ENCODE data around the gene CDKAL1.

DNA sequence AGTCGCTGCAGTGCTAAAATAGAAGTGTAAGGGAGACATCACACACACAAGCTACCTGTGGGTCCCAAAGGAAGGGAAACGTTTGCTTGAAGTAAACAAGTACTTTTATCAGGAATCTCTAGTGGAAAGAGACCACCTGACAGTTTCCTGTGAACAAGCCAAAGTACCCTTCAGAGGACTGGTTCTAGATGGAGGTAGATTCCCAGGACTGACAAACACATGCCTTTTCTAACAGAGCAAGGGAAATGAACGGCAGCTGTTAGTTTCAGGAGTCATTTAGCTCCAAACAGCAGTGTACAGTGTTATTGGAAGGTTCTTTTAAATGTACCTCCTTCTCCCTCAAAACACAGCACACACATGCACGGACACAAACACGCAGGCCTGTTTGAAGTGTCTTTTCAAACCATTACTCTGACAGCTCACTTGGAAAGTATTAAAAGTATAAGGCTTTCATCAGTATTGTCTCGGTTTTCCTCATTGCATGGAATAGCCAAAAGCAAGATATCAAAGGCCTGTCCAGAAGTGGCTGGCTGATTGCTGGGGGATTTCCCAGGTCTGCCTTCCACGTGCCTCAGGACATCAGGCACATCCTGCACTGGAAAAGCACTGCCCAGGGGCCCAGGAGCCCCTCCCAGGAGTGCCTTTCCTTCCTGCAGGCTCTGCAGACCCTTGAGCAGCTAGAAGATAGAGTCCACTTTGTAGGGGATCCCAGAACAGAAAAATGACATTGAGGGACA is 666.0 kb downstream of the CDKAL1 start:
- TF ChIP-seq, protein P1, sequence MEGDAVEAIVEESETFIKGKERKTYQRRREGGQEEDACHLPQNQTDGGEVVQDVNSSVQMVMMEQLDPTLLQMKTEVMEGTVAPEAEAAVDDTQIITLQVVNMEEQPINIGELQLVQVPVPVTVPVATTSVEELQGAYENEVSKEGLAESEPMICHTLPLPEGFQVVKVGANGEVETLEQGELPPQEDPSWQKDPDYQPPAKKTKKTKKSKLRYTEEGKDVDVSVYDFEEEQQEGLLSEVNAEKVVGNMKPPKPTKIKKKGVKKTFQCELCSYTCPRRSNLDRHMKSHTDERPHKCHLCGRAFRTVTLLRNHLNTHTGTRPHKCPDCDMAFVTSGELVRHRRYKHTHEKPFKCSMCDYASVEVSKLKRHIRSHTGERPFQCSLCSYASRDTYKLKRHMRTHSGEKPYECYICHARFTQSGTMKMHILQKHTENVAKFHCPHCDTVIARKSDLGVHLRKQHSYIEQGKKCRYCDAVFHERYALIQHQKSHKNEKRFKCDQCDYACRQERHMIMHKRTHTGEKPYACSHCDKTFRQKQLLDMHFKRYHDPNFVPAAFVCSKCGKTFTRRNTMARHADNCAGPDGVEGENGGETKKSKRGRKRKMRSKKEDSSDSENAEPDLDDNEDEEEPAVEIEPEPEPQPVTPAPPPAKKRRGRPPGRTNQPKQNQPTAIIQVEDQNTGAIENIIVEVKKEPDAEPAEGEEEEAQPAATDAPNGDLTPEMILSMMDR (conservative IDR thresholded peaks at IDR 0.05): no peak
- no peak for TF ChIP-seq EZH2 (IDR thresholded peaks at IDR 0.05; ENCODE audit: low read depth)
